Measurements from ENCODE around the gene CAPN9.
"Not testable (repeated sequence)": the region's sequence is repeated elsewhere in the genome, so short reads cannot be mapped to it uniquely, and the experiment has no call there.

Gene CAPN9, protein sequence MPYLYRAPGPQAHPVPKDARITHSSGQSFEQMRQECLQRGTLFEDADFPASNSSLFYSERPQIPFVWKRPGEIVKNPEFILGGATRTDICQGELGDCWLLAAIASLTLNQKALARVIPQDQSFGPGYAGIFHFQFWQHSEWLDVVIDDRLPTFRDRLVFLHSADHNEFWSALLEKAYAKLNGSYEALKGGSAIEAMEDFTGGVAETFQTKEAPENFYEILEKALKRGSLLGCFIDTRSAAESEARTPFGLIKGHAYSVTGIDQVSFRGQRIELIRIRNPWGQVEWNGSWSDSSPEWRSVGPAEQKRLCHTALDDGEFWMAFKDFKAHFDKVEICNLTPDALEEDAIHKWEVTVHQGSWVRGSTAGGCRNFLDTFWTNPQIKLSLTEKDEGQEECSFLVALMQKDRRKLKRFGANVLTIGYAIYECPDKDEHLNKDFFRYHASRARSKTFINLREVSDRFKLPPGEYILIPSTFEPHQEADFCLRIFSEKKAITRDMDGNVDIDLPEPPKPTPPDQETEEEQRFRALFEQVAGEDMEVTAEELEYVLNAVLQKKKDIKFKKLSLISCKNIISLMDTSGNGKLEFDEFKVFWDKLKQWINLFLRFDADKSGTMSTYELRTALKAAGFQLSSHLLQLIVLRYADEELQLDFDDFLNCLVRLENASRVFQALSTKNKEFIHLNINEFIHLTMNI

GRCh38 chr1:230747127-230747730, at the start of gene CAPN9:
CAPN9 (plus strand) TSS chr1:230747388; CDS start chr1:230747497, 109 bp downstream.
- DNase-seq (ENCODE audit: low read depth in 2 of 2) = no peak

- no peak for DNase-seq (ENCODE audit: low read depth in 2 of 2)
Measured at GRCh38 chr1:230698130-230698529, 49.1 kb upstream of the CAPN9 start.

- not testable (repeated sequence) for DNase-seq (ENCODE audit: low read depth in 2 of 2)
Measured at GRCh38 chr1:230698964-230699363, 48.2 kb upstream of the CAPN9 start.

DNA sequence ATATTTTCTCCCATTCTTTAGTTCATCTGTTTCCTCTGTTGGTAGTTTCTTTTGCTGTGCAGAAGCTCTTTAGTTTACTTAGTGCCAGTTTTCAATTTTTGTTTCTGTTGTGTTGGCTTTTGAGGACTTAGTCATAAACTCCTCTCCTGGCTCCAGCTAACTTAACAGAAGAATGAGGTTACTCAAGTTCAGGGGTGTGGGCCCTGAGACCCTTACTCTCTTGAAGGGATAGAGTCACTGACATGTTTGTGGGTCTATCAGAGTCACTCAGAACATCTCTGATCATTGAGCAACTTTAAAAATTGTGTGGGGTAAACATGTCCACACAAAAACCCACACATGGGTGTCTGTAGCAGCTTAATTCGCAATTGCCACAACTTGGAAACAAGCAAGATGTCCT, 47.5 kb upstream of the CAPN9 start:
- DNase-seq (ENCODE audit: low read depth in 2 of 2) = no peak

GRCh38 chr1:230700132-230700531, 47.1 kb upstream of the CAPN9 start:
- no peak for DNase-seq (ENCODE audit: low read depth in 2 of 2)

DNA sequence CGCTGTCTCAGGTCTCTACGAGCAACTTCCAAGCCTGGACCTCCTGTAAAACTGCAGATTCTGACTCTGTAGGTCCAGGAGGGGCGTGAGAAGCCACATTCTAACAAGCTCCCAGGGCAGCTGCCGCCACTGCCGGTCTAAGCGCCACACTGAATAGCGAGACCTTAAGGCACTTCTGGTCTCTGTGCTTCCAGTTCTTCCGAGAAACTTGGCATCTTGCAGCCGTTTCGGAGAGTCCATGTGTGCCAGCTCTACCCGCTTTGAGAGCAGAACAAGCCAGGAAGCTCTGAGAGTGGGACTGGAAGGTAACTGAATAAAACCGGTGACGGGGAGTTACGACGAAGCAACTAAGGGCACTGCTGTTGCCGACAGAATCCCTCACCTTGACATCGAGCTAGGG, 45.8 kb upstream of the CAPN9 start:
- no peak for DNase-seq (ENCODE audit: low read depth in 2 of 2)

GRCh38 chr1:230701895-230702768, 45.1 kb upstream of the CAPN9 start:
- DNase-seq (ENCODE audit: low read depth in 2 of 2) = no peak

GRCh38 chr1:230702934-230703678, 44.1 kb upstream of the CAPN9 start:
- DNase-seq (ENCODE audit: low read depth in 2 of 2) = no peak

- no peak for DNase-seq (ENCODE audit: low read depth in 2 of 2)
Measured at GRCh38 chr1:230703679-230704385, 43.4 kb upstream of the CAPN9 start.

DNA sequence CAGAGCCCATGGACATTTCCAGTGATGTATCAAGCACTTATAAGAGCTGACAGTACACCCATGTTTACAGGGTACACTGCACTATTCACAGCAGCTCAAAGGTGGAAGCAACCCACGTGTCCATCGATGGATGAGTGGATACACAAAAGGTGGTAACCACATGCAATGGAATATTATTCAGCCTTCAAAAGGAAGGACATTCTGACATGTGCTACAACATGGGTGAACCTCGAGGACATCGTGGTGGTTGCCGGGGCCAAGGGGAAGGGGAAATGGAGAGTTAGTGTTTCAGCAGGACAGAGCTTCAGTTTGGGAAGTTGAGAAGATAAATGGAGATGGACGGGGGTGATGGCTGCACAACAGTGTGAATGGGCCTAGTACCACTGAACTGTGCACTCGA, 42.4 kb upstream of the CAPN9 start:
- no peak for DNase-seq (ENCODE audit: low read depth in 2 of 2)

GRCh38 chr1:230705289-230706019, 41.7 kb upstream of the CAPN9 start:
- DNase-seq (ENCODE audit: low read depth in 2 of 2) = no peak

DNA sequence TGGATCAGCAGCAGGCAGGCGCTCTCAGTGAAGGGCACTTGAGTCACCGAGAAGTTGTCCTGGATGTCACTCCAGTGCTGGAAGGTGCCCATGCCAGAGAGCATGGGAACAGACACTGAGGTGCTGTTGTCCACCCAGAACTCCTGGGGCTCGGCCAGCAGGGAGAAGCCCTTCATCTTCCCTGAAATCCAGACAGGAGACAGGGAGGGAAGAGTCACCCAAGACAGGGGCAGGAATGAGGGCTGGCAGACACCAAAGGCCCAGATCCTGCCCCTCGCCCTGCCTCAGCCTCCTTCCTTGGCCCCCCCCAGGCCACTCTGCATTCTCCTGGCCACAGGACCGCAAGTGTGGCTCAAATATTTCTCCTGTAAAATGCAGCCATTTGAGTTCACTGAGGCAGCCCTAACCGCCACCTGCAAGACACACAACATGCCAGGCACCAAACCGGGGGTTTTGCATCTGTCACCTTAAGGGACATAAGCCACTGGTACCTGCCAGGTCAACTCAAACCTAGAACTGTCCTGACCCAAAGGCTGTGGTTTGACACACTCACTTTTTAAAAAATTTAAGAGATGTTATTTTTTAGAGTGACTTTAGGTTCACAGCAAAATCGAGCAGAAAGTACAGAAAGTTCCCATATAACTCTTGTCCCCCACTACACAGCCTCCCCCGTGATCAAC, 41.0 kb upstream of the CAPN9 start:
- DNase-seq (ENCODE audit: low read depth in 2 of 2) = no peak

GRCh38 chr1:230706887-230707731, 40.1 kb upstream of the CAPN9 start:
- no peak for DNase-seq (ENCODE audit: low read depth in 2 of 2)

DNA sequence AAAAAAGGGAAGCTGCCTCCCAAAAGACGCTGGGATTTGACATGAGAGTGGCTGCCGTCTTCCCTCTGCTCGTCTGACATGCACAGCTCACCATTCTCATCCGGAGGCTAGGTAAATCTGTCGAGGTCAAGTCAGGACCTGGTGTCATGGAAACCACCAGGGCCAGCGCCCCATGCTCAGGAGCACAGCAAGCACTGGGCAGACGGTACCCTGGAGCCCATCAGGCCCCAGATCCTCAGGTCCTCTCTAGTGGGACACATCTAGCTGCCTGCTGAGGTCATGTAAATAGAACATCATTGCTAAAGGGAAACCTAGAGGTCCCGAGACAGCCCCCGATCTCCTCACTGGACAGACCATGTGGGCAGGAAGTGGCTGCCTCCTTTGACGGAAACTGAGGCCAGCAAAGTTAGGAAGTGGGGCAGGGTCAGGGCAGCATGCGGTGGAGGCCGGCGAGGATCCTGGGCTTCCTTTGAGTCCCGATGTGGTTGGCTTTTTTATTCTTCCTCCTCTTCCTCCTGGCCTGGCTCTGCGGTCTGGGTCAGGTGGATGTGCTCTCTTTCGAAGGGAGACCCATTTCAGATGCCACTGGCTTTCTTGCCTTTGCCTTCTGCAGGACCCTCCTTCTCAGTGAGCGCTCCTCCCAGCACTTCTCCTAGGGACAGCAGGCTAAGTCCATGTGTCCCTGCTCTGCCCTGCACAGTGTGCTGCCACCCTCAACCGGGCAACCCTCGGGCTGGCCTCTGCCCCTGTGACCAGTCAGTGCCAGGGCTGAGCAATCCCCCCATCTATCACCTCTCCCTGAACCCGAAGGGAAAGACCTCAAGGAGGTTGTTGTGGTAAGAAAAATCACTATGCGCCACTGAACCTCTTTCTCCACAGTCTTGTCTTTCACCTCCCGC, 39.2 kb upstream of the CAPN9 start:
- DNase-seq (ENCODE audit: low read depth in 2 of 2) = no peak

GRCh38 chr1:230708631-230709580, 38.3 kb upstream of the CAPN9 start:
- DNase-seq (ENCODE audit: low read depth in 2 of 2) = no peak

Data from stimulated activated CD8-positive, alpha-beta memory T cell treated with anti-CD3 and anti-CD28 coated beads, Interleukin-2, amount 100 ng/mL, for 48 hours (primary cell).